Mesenchymal stem cell (in vitro differentiated cells and primary cell): ENCODE results near the gene MAP2K6.

Experiments
- DNase-seq: peaks from one replicate; pipeline ENCODE4 v3.0.0-alpha.2; 2013
- H2AFZ ChIP-seq: one replicate; pipeline ENCODE4 v1.6.1; 2013; ENCODE audit warnings: low read depth, mild to moderate bottlenecking, control low read depth, inconsistent platforms, low read length, moderate library complexity
- H2AK5ac ChIP-seq: 2 replicates; pipeline ENCODE4 v1.6.1; 2013; ENCODE audit warnings: low read length, moderate library complexity, mild to moderate bottlenecking, inconsistent platforms; ENCODE audit not compliant: severe bottlenecking
- H2BK120ac ChIP-seq: one replicate; pipeline ENCODE4 v1.6.1; 2013; ENCODE audit warnings: low read depth, mild to moderate bottlenecking, inconsistent platforms, low read length, moderate library complexity
- H2BK12ac ChIP-seq, 2 experiments: one replicate each; pipeline ENCODE4 v1.6.1; 2013; ENCODE audit warnings: inconsistent platforms in 2 of 2, low read length in 2 of 2, mild to moderate bottlenecking in 2 of 2, moderate library complexity in 2 of 2, control low read depth in 1 of 2
- H2BK15ac ChIP-seq: one replicate; pipeline ENCODE4 v1.6.1; 2013; ENCODE audit warnings: mild to moderate bottlenecking, low read depth, inconsistent platforms; ENCODE audit not compliant: poor library complexity, severe bottlenecking
- H2BK5ac ChIP-seq: 2 replicates; pipeline ENCODE4 v1.6.1; 2013; ENCODE audit warnings: low read depth, mild to moderate bottlenecking, low read length, control low read depth, inconsistent platforms; ENCODE audit not compliant: poor library complexity, severe bottlenecking
- H3K14ac ChIP-seq, 2 experiments: one replicate each; pipeline ENCODE4 v1.6.1; 2013; ENCODE audit warnings: inconsistent platforms in 2 of 2, low read length in 2 of 2, control low read depth in 1 of 2, mild to moderate bottlenecking in 1 of 2, moderate library complexity in 1 of 2
- H3K18ac ChIP-seq, 2 experiments: one replicate each; pipeline ENCODE4 v1.6.1; 2013; ENCODE audit warnings: inconsistent platforms in 2 of 2, low read length in 2 of 2, control low read depth in 1 of 2, low read depth in 1 of 2, mild to moderate bottlenecking in 1 of 2
- H3K23ac ChIP-seq, 2 experiments: one replicate each; pipeline ENCODE4 v1.6.1; 2013; ENCODE audit warnings: inconsistent platforms in 2 of 2, low read length in 2 of 2, mild to moderate bottlenecking in 2 of 2, moderate library complexity in 2 of 2, control low read depth in 1 of 2
- H3K27ac ChIP-seq: 2 replicates; pipeline ENCODE4 v1.5.1; 2013; ENCODE audit warnings: mild to moderate bottlenecking, moderate library complexity, low read length, control low read depth, inconsistent platforms; ENCODE audit not compliant: poor library complexity, severe bottlenecking
- H3K27me3 ChIP-seq, 2 experiments: 2 replicates each; pipeline versions ENCODE4 v1.6.1 to v1.7.0; 2013; ENCODE audit warnings: low read length in 2 of 2, mild to moderate bottlenecking in 2 of 2, moderate library complexity in 2 of 2, control low read depth in 1 of 2, inconsistent platforms in 1 of 2; ENCODE audit not compliant: control insufficient read depth in 1 of 2, insufficient read depth in 1 of 2
- H3K36me3 ChIP-seq, 2 experiments: 2 replicates each; pipeline versions ENCODE4 v1.6.1 to v1.7.0; 2013; ENCODE audit warnings: low read length in 2 of 2, control low read depth in 1 of 2, inconsistent platforms in 1 of 2, low read depth in 1 of 2, mild to moderate bottlenecking in 1 of 2; ENCODE audit not compliant: insufficient read depth in 2 of 2, control insufficient read depth in 1 of 2
- H3K4ac ChIP-seq, 2 experiments: one replicate each; pipeline ENCODE4 v1.6.1; 2013; ENCODE audit warnings: inconsistent platforms in 2 of 2, low read length in 2 of 2, mild to moderate bottlenecking in 2 of 2, moderate library complexity in 2 of 2, control low read depth in 1 of 2, low read depth in 1 of 2
- H3K4me1 ChIP-seq: 2 replicates; pipeline ENCODE4 v1.6.1; 2013; ENCODE audit warnings: low read depth, low read length, control low read depth; ENCODE audit not compliant: control insufficient read depth, insufficient read depth
- H3K4me2 ChIP-seq: 2 replicates; pipeline ENCODE4 v1.6.1; 2013; ENCODE audit warnings: low read length, mild to moderate bottlenecking, inconsistent platforms; ENCODE audit not compliant: poor library complexity, severe bottlenecking
- H3K4me3 ChIP-seq, 2 experiments: 2 replicates each; pipeline versions ENCODE4 v1.5.1 to v1.7.0; 2013; ENCODE audit warnings: low read length in 2 of 2, mild to moderate bottlenecking in 2 of 2, control low read depth in 1 of 2, low read depth in 1 of 2; ENCODE audit not compliant: insufficient read depth in 1 of 2
- H3K79me1 ChIP-seq: replicated peaks from 2 replicates; pipeline ENCODE4 v1.6.1; 2013; ENCODE audit warnings: mild to moderate bottlenecking, control low read depth, low read length, inconsistent platforms; ENCODE audit not compliant: poor library complexity, severe bottlenecking
- H3K9ac ChIP-seq: 2 replicates; pipeline ENCODE4 v1.7.0; 2013; ENCODE audit warnings: mild to moderate bottlenecking, low read length, moderate library complexity
- H3K9me3 ChIP-seq: 2 replicates; pipeline ENCODE4 v1.7.0; 2013; ENCODE audit warnings: mild to moderate bottlenecking, low read length; ENCODE audit not compliant: control insufficient read depth
- H4K8ac ChIP-seq: one replicate; pipeline ENCODE4 v1.6.1; 2013; ENCODE audit warnings: inconsistent platforms, mild to moderate bottlenecking, low read length, moderate library complexity
- H4K91ac ChIP-seq: one replicate; pipeline ENCODE4 v1.6.1; 2013; ENCODE audit warnings: mild to moderate bottlenecking, low read length, inconsistent platforms
- WGBS: methylation state at CpG from one replicate; pipeline ENCODE4 v1.1.7; 2013; ENCODE audit warnings: mixed read lengths; 5-methylcytosine and 5-hydroxymethylcytosine counted together

MAP2K6 gene

GRCh38 chr17:69437475-69437874 lies 23.0 kb downstream of the MAP2K6 start:
- H3K23ac ChIP-seq, result no peak overlapping the region
- no peak overlapping the region for H3K18ac ChIP-seq
- H3K27ac ChIP-seq, result no peak overlapping the region
- no CpG with 5 or more reads among the region's 1 CpG for WGBS
- no peak overlapping the region for H3K14ac ChIP-seq
- no peaks in the 10 kb centered on the region for H3K27me3 ChIP-seq
- H3K4me1 ChIP-seq, result peaks cover 2% of the 10 kb centered on the region
- H3K36me3 ChIP-seq, result no peaks in the 10 kb centered on the region
- no peak overlapping the region for H3K4ac ChIP-seq
- H2BK120ac ChIP-seq, result no peak overlapping the region
- H3K4me3 ChIP-seq, result no peak overlapping the region
- no peak overlapping the region for H2BK15ac ChIP-seq
- H2AK5ac ChIP-seq, result no peak overlapping the region
- H4K8ac ChIP-seq, result no peak overlapping the region
- no peak overlapping the region for H4K91ac ChIP-seq
- no peaks in the 10 kb centered on the region for H3K79me1 ChIP-seq
- H2BK12ac ChIP-seq, result no peak overlapping the region
- peaks cover 18% of the 10 kb centered on the region for H3K9me3 ChIP-seq
- H3K4me2 ChIP-seq, result no peak overlapping the region
- no peak for DNase-seq
- H3K9ac ChIP-seq, result no peak overlapping the region
- H2AFZ ChIP-seq, result no peak overlapping the region
- H2BK5ac ChIP-seq, result no peak overlapping the region

GRCh38 chr17:69438776-69439175 lies 24.3 kb downstream of the MAP2K6 start:
- no peak overlapping the region for H2BK120ac ChIP-seq
- H3K23ac ChIP-seq, result no peak overlapping the region
- H2BK5ac ChIP-seq, result no peak overlapping the region
- no peak overlapping the region for H4K91ac ChIP-seq
- no peak overlapping the region for H4K8ac ChIP-seq
- H3K4ac ChIP-seq, result no peak overlapping the region
- no peak overlapping the region for H2BK12ac ChIP-seq
- no peak overlapping the region for H2AFZ ChIP-seq
- no peak overlapping the region for H3K4me2 ChIP-seq
- H3K9ac ChIP-seq, result no peak overlapping the region
- H3K14ac ChIP-seq, result no peak overlapping the region
- no peaks in the 10 kb centered on the region for H3K79me1 ChIP-seq
- H3K4me3 ChIP-seq, result no peak overlapping the region
- 99% methylated on average over 4 of the region's 4 CpGs for WGBS
- H3K9me3 ChIP-seq, result peaks cover 18% of the 10 kb centered on the region
- DNase-seq, result no peak
- H2AK5ac ChIP-seq, result no peak overlapping the region
- no peak overlapping the region for H3K18ac ChIP-seq
- H3K27ac ChIP-seq, result no peak overlapping the region
- H2BK15ac ChIP-seq, result no peak overlapping the region
- H3K27me3 ChIP-seq, result no peaks in the 10 kb centered on the region
- no peaks in the 10 kb centered on the region for H3K36me3 ChIP-seq
- peaks cover 2% of the 10 kb centered on the region for H3K4me1 ChIP-seq

- Histone ChIP-seq H3K14ac (no peak overlapping the region), H2BK5ac (no peak overlapping the region), H3K18ac (no peak overlapping the region), H3K23ac (no peak overlapping the region), H3K4me2 (no peak overlapping the region), H3K36me3 (no peaks in the 10 kb centered on the region), H3K9ac (no peak overlapping the region), H3K4ac (no peak overlapping the region), H3K79me1 (no peaks in the 10 kb centered on the region), H2BK15ac (no peak overlapping the region), H3K4me3 (no peak overlapping the region), H4K8ac (no peak overlapping the region), H3K4me1 (no peaks in the 10 kb centered on the region), H2AK5ac (no peak overlapping the region), H2BK120ac (no peak overlapping the region), H4K91ac (no peak overlapping the region), H3K9me3 (peaks cover 18% of the 10 kb centered on the region), H3K27me3 (no peaks in the 10 kb centered on the region), H3K27ac (no peak overlapping the region), H2AFZ (no peak overlapping the region), H2BK12ac (no peak overlapping the region)
- DNase-seq, result no peak
- WGBS, result 95% methylated on average over 2 of the region's 2 CpGs
Measured at GRCh38 chr17:69441179-69441578, 26.7 kb downstream of the MAP2K6 start.

- Histone ChIP-seq H2AFZ (no peak overlapping the region), H2BK12ac (no peak overlapping the region), H4K8ac (no peak overlapping the region), H3K27ac (no peak overlapping the region), H3K79me1 (no peaks in the 10 kb centered on the region), H3K36me3 (no peaks in the 10 kb centered on the region), H3K9me3 (peaks cover 18% of the 10 kb centered on the region), H3K18ac (no peak overlapping the region), H2BK120ac (no peak overlapping the region), H4K91ac (no peak overlapping the region), H3K4ac (no peak overlapping the region), H3K4me2 (no peak overlapping the region), H2AK5ac (no peak overlapping the region), H3K23ac (no peak overlapping the region), H3K14ac (no peak overlapping the region), H3K4me1 (peaks cover 2% of the 10 kb centered on the region), H3K27me3 (no peaks in the 10 kb centered on the region), H3K9ac (no peak overlapping the region), H2BK5ac (no peak overlapping the region), H3K4me3 (no peak overlapping the region), H2BK15ac (no peak overlapping the region)
- WGBS, result 94% methylated on average over 3 of the region's 4 CpGs
- no peak for DNase-seq
Measured at GRCh38 chr17:69443138-69443537, 28.6 kb downstream of the MAP2K6 start.
